Colonic mucosa (tissue), 4 donors: ENCODE data around the gene SYNJ2BP. TPM values are rescaled to one million over a fixed set of nuclear protein-coding genes. Genes with fewer than 3 reads are reported as not detected.
A peak's percentile ranks its signal among the peaks of the same experiment; 100 is the strongest.
"Not testable (repeated sequence)": the region's sequence is repeated elsewhere in the genome, so short reads cannot be mapped to it uniquely, and the experiment has no call there.

ENCODE experiments used
- DNase-seq: peaks from one replicate; pipeline ENCODE4 v3.0.0-alpha.2; 2020
- H3K27ac ChIP-seq: fragments of 200-600 bp; one replicate; pipeline ENCODE4 v1.8.0; 2021
- H3K27me3 ChIP-seq: fragments of 200-600 bp; one replicate; pipeline ENCODE4 v1.8.0; 2021
- H3K36me3 ChIP-seq: fragments of 200-600 bp; one replicate; pipeline ENCODE4 v1.8.0; 2021
- H3K4me1 ChIP-seq: fragments of 200-600 bp; one replicate; pipeline ENCODE4 v1.8.0; 2021; ENCODE audit warnings: mild to moderate bottlenecking
- H3K4me3 ChIP-seq: fragments of 200-600 bp; one replicate; pipeline ENCODE4 v1.8.0; 2021
- H3K9ac ChIP-seq, 2 donors: one replicate each; pipeline ENCODE4 v1.7.0; 2013; ENCODE audit warnings: control low read depth in 2 of 2, low read depth in 2 of 2, low read length in 2 of 2
- H3K9me3 ChIP-seq: fragments of 200-600 bp; one replicate; pipeline ENCODE4 v1.8.0; 2021
- intact Hi-C: fragments of 100-400 bp; cut with DNase I; formaldehyde crosslinking; loops from one replicate; pipeline ENCODE4 v1.14.1; 2022
- total RNA-seq, 2 donors: library from RNA; stranded (reverse); fragmentation: NEBNext Ultra II Directional in 1 of 2; extraction: Animal tissue kit (Norgen Biotek cat#: 25700) in 1 of 2; gene quantifications; one replicate each; pipeline ENCODE4 v1.2.1, GENCODE V29; 2021
- TF ChIP-seq, protein P1 (sequence below): fragments of 200-600 bp; IDR thresholded peaks from one replicate; pipeline ENCODE4 v1.8.0; 2022; ENCODE audit warnings: antibody characterized with exemption, mild to moderate bottlenecking
- donor health status: healthy.
- donor health status: DM: no; HTN: no; CAD: no.
- donor health status: DM: no; HTN: no; CAD: no.

The SYNJ2BP gene
- total RNA-seq, 2 donors from 2014 or later: 50.6 to 55.4 TPM

DNA sequence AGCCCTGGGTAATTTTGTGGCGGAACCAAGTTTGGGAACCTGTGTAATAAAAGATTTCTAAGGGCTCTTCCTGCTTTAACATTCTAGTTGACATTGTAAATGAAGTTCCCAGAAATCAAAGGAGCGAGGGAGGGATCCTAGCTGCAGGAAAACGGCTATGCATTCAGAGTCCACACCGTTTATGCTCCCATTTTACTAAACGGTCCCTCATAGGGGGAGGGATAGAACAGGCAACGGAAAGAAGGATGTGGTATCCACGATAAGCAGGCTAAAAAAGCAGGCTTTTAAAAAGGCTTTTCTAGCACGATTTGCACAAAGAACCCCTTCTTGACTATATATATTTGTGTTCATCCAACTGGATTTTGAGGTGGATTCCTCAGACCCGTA is 559 bp downstream of the SYNJ2BP start:
- no peak for DNase-seq
- Histone ChIP-seq H3K27ac (peak overlapping the region; percentile 85), H3K4me3 (peak overlapping the region; percentile 77), H3K9ac (peak overlapping the region; percentile 57 to 60), H3K9me3 (no peaks in the 10 kb centered on the region), H3K4me1 (no peaks in the 10 kb centered on the region), H3K36me3 (no peaks in the 10 kb centered on the region), H3K27me3 (no peaks in the 10 kb centered on the region)
- intact Hi-C loops: no loop called here
- TF ChIP-seq, protein P1, sequence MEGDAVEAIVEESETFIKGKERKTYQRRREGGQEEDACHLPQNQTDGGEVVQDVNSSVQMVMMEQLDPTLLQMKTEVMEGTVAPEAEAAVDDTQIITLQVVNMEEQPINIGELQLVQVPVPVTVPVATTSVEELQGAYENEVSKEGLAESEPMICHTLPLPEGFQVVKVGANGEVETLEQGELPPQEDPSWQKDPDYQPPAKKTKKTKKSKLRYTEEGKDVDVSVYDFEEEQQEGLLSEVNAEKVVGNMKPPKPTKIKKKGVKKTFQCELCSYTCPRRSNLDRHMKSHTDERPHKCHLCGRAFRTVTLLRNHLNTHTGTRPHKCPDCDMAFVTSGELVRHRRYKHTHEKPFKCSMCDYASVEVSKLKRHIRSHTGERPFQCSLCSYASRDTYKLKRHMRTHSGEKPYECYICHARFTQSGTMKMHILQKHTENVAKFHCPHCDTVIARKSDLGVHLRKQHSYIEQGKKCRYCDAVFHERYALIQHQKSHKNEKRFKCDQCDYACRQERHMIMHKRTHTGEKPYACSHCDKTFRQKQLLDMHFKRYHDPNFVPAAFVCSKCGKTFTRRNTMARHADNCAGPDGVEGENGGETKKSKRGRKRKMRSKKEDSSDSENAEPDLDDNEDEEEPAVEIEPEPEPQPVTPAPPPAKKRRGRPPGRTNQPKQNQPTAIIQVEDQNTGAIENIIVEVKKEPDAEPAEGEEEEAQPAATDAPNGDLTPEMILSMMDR: no peak

DNA sequence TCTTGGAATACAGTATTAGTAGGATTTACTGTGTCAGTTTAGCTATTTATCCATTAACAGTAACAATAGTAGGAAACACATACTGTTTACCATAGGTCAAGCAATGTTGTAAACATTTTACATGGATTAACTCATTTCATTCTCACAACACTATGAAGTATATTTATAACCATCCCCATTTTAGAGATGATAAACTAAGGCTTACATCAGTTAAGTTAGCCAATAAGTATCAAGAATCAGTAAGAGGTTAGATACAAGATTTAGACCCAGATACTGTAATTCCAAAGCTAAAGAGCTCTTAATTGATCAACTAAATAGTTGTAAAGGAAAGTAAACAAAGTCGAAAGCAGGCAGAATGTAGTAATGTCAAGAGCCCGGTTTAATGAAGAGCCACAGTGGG is 1.1 kb downstream of the SYNJ2BP start:
- H3K27me3 ChIP-seq: no peaks in the 10 kb centered on the region
- H3K9me3 ChIP-seq: no peaks in the 10 kb centered on the region
- no peaks in the 10 kb centered on the region for H3K4me1 ChIP-seq
- no peak overlapping the region for H3K9ac ChIP-seq
- TF ChIP-seq, protein P1: no peak
- peak overlapping the region; percentile 77 for H3K4me3 ChIP-seq
- no peak overlapping the region for H3K27ac ChIP-seq
- intact Hi-C loops: no loop called here
- DNase-seq: no peak
- H3K36me3 ChIP-seq: no peaks in the 10 kb centered on the region

DNA sequence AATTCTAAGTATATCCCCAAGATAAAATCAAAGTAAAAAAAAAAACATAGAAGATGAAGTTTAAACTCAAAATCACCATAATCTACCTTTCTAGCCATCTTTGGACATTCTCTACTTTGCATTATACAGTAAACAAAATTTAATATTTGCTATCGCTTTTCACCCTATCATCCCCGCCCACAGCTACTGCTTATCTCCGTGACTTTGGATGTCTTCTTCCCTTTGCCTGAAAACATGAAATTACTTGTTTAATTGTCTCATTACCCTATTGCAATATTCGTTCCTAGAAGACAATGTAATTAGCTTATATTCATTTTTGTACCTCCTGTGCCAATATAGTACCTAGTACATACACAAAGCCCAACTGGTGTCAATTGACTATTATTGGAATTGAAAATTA is 9.3 kb downstream of the SYNJ2BP start:
- no peak overlapping the region for H3K27ac ChIP-seq
- H3K27me3 ChIP-seq: no peaks in the 10 kb centered on the region
- TF ChIP-seq, protein P1: no peak
- no peaks in the 10 kb centered on the region for H3K4me1 ChIP-seq
- no peak for DNase-seq
- no peak overlapping the region for H3K9ac ChIP-seq
- H3K4me3 ChIP-seq: no peak overlapping the region
- no peaks in the 10 kb centered on the region for H3K9me3 ChIP-seq
- no peaks in the 10 kb centered on the region for H3K36me3 ChIP-seq
- intact Hi-C loops: no loop called here

DNA sequence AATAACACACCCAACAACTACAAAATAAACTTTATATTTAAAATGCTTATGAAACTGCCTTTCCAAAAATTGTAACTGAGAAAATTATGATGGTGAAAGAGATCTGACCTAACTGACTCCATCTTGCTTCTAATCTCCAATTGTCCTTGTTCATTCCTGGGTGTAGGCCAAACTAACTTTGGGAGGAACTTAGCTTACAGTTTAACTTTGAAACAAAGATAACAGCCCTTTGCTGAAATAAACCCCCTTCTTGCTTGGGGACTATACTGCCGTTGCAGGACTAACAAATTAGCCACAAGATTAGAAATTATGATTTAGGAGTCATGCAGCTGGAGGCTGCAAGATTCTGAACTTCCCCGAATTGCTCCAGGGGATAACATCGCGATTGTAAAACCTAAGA is 10.7 kb downstream of the SYNJ2BP start:
- H3K9ac ChIP-seq, H3K36me3 ChIP-seq, DNase-seq, intact Hi-C loops, H3K9me3 ChIP-seq, H3K27ac ChIP-seq, H3K4me1 ChIP-seq, H3K4me3 ChIP-seq, H3K27me3 ChIP-seq: not testable (repeated sequence)

DNA sequence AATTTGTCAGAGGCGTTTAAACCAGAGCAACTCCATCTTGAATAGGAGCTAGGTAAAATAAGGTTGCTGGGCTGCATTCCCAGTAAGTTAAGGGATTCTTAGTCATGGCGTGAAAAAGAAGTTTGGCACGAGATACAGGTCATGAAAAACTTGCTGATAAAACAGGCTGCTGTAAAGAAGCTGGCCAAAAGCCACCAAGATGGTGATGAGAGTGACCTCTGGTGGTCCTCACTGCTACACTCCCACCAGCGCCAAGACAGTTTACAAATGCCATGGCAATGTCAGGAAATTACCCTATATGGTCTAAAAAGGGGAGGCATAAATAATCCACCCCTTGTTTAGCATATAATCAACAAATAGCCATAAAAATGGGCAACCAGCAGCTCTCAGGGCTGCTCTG is 13.6 kb downstream of the SYNJ2BP start:
- H3K27ac ChIP-seq, H3K27me3 ChIP-seq, intact Hi-C loops, H3K4me1 ChIP-seq, H3K4me3 ChIP-seq, H3K36me3 ChIP-seq, H3K9ac ChIP-seq, H3K9me3 ChIP-seq: not testable (repeated sequence)
- DNase-seq: peak; percentile 43

DNA sequence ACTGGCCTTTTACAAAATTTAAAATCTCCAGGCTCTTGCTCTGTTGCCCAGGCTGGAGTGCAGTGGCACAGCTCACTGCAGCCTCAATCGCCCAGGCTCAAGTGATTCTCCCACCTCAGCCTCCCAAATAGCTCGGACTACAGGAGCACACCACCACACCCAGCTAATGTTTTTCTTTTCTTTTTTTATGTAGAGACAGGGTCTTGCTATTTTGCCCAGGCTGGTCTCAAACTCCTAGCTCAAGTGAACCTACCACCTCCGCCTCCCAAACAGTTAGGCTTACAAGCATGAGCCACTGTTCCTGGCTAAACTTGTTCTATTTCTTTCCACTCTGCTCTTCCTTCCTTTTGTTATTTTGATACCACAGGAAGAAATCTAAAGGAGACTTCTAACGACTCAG is 15.2 kb downstream of the SYNJ2BP start:
- no peak overlapping the region for H3K9ac ChIP-seq

More for the DNA sequence above, 15.2 kb downstream of the SYNJ2BP start:
- Histone ChIP-seq H3K4me1 (no peaks in the 10 kb centered on the region), H3K27ac (no peak overlapping the region), H3K27me3 (no peaks in the 10 kb centered on the region), H3K9me3 (no peaks in the 10 kb centered on the region), H3K36me3 (no peaks in the 10 kb centered on the region), H3K4me3 (no peak overlapping the region)
- intact Hi-C loops: no loop called here
- TF ChIP-seq, protein P1: no peak
- DNase-seq: no peak
